ENCODE data around the gene ZNF469.

The ZNF469 gene

GRCh38 chr16:88366704-88367047 is 16.1 kb upstream of the ZNF469 start:
- Mint-ChIP-seq H3K4me3 (no peak overlapping the region), H3K4me1 (no peaks in the 10 kb centered on the region), H3K36me3 (peaks cover 3% of the 10 kb centered on the region), H3K9me3 (peaks cover 5% of the 10 kb centered on the region), H3K27ac (no peak overlapping the region), H3K27me3 (peaks cover 4% of the 10 kb centered on the region)

GRCh38 chr16:88367560-88367959 is 15.2 kb upstream of the ZNF469 start:
- Mint-ChIP-seq H3K27me3 (peaks cover 4% of the 10 kb centered on the region), H3K9me3 (peaks cover 2% of the 10 kb centered on the region), H3K4me1 (no peaks in the 10 kb centered on the region), H3K36me3 (peaks cover 3% of the 10 kb centered on the region), H3K4me3 (no peak overlapping the region), H3K27ac (no peak overlapping the region)

DNA sequence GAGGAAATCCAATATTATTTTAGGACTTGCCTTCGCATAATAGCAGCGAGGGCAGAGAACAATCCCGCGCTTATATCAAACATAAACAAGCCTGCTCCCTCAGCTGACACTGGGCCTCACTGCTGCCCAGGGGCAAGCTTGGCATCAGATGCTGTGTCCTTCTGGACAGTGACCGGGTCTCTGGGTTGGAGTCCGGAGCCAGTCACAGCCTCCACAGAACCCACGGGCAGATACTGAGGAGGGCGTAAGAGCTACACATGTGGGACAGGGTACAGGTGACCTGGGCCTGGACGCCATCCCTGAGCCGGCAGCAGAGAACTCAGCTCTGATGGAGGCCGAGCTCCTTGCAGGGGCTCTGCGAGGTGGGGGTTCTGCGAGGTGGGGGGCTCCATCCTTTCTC is 14.7 kb upstream of the ZNF469 start:
- peaks cover 3% of the 10 kb centered on the region for H3K36me3 Mint-ChIP-seq
- H3K4me3 Mint-ChIP-seq = no peak overlapping the region
- no peak overlapping the region for H3K27ac Mint-ChIP-seq
- H3K27me3 Mint-ChIP-seq = peaks cover 2% of the 10 kb centered on the region
- no peaks in the 10 kb centered on the region for H3K9me3 Mint-ChIP-seq
- H3K4me1 Mint-ChIP-seq = no peaks in the 10 kb centered on the region

DNA sequence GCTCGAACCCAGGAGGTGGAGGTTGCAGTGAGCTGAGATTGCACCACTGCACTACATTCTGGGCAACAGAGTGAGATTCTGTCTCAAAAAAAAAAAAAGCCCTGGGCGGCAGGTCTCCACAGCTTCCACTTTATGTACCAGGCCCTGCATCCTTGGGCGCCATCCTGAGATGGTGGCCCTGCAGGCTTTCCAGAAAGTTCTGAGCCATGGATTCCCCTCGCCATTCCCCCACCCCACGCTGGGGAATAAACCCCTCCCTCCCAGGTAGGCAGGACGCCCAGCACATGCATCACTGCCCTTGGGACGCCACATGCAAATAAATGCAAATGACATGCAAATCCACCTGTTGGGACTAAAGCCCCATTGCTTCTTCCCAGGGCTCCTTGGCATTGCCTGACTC is 13.8 kb upstream of the ZNF469 start:
- H3K9me3 Mint-ChIP-seq = no peaks in the 10 kb centered on the region
- no peaks in the 10 kb centered on the region for H3K4me1 Mint-ChIP-seq
- peaks cover under 1% of the 10 kb centered on the region for H3K27me3 Mint-ChIP-seq

GRCh38 chr16:88369447-88370008 is 13.2 kb upstream of the ZNF469 start:
- Mint-ChIP-seq H3K4me1 (no peaks in the 10 kb centered on the region), H3K27ac (no peak overlapping the region), H3K27me3 (peaks cover 2% of the 10 kb centered on the region), H3K9me3 (no peaks in the 10 kb centered on the region), H3K4me3 (no peak overlapping the region), H3K36me3 (no peaks in the 10 kb centered on the region)

More for the DNA sequence above, 13.8 kb upstream of the ZNF469 start:
- no peak overlapping the region for H3K4me3 Mint-ChIP-seq
- no peak overlapping the region for H3K27ac Mint-ChIP-seq
- no peaks in the 10 kb centered on the region for H3K36me3 Mint-ChIP-seq

- no peaks in the 10 kb centered on the region for H3K4me1 Mint-ChIP-seq
- H3K36me3 Mint-ChIP-seq = no peaks in the 10 kb centered on the region
- H3K4me3 Mint-ChIP-seq = no peak overlapping the region
- no peak overlapping the region for H3K27ac Mint-ChIP-seq
- peaks cover 2% of the 10 kb centered on the region for H3K27me3 Mint-ChIP-seq
- no peaks in the 10 kb centered on the region for H3K9me3 Mint-ChIP-seq
Observed at GRCh38 chr16:88370365-88370764, 12.4 kb upstream of the ZNF469 start.

DNA sequence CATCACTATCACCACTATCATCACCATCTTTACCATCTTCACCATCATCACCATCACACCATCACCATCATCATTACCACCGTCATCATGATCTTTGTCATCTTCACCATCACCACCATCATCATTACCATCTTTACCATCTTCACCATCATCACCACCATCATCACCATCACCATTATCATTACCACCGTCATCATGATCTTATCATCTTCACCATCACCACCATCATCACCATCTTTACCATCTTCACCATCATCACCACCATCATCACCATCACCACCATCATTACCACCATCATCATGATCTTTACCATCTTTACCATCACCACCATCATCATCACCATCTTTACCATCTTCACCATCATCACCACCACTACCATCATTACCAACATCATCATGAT is 10.2 kb upstream of the ZNF469 start:
- Mint-ChIP-seq H3K27ac (no peak overlapping the region), H3K4me1 (no peaks in the 10 kb centered on the region), H3K36me3 (no peaks in the 10 kb centered on the region), H3K4me3 (no peak overlapping the region), H3K27me3 (peaks cover 2% of the 10 kb centered on the region), H3K9me3 (no peaks in the 10 kb centered on the region)

- Mint-ChIP-seq H3K27ac (no peak overlapping the region), H3K9me3 (no peaks in the 10 kb centered on the region), H3K27me3 (peaks cover 2% of the 10 kb centered on the region), H3K36me3 (no peaks in the 10 kb centered on the region), H3K4me1 (no peaks in the 10 kb centered on the region), H3K4me3 (no peak overlapping the region)
Observed at GRCh38 chr16:88373211-88373610, 9.5 kb upstream of the ZNF469 start.

- no peak overlapping the region for H3K27ac Mint-ChIP-seq
- H3K4me1 Mint-ChIP-seq = no peaks in the 10 kb centered on the region
- H3K36me3 Mint-ChIP-seq = no peaks in the 10 kb centered on the region
- H3K9me3 Mint-ChIP-seq = no peaks in the 10 kb centered on the region
- H3K4me3 Mint-ChIP-seq = no peak overlapping the region
- peaks cover 2% of the 10 kb centered on the region for H3K27me3 Mint-ChIP-seq
Observed at GRCh38 chr16:88373927-88374492, 8.7 kb upstream of the ZNF469 start.

- no peaks in the 10 kb centered on the region for H3K9me3 Mint-ChIP-seq
- H3K4me1 Mint-ChIP-seq = no peaks in the 10 kb centered on the region
- no peak overlapping the region for H3K27ac Mint-ChIP-seq
- H3K27me3 Mint-ChIP-seq = peaks cover 2% of the 10 kb centered on the region
- H3K4me3 Mint-ChIP-seq = no peak overlapping the region
- H3K36me3 Mint-ChIP-seq = no peaks in the 10 kb centered on the region
Observed at GRCh38 chr16:88374736-88375135, 8.0 kb upstream of the ZNF469 start.

- Mint-ChIP-seq H3K4me1 (no peaks in the 10 kb centered on the region), H3K27ac (no peak overlapping the region), H3K36me3 (no peaks in the 10 kb centered on the region), H3K4me3 (no peak overlapping the region), H3K27me3 (peaks cover 2% of the 10 kb centered on the region), H3K9me3 (no peaks in the 10 kb centered on the region)
Observed at GRCh38 chr16:88375236-88375975, 7.4 kb upstream of the ZNF469 start.

GRCh38 chr16:88375996-88376834 is 6.5 kb upstream of the ZNF469 start:
- H3K27me3 Mint-ChIP-seq = peaks cover 2% of the 10 kb centered on the region
- no peaks in the 10 kb centered on the region for H3K36me3 Mint-ChIP-seq
- no peaks in the 10 kb centered on the region for H3K9me3 Mint-ChIP-seq
- no peak overlapping the region for H3K27ac Mint-ChIP-seq
- no peak overlapping the region for H3K4me3 Mint-ChIP-seq
- no peaks in the 10 kb centered on the region for H3K4me1 Mint-ChIP-seq

DNA sequence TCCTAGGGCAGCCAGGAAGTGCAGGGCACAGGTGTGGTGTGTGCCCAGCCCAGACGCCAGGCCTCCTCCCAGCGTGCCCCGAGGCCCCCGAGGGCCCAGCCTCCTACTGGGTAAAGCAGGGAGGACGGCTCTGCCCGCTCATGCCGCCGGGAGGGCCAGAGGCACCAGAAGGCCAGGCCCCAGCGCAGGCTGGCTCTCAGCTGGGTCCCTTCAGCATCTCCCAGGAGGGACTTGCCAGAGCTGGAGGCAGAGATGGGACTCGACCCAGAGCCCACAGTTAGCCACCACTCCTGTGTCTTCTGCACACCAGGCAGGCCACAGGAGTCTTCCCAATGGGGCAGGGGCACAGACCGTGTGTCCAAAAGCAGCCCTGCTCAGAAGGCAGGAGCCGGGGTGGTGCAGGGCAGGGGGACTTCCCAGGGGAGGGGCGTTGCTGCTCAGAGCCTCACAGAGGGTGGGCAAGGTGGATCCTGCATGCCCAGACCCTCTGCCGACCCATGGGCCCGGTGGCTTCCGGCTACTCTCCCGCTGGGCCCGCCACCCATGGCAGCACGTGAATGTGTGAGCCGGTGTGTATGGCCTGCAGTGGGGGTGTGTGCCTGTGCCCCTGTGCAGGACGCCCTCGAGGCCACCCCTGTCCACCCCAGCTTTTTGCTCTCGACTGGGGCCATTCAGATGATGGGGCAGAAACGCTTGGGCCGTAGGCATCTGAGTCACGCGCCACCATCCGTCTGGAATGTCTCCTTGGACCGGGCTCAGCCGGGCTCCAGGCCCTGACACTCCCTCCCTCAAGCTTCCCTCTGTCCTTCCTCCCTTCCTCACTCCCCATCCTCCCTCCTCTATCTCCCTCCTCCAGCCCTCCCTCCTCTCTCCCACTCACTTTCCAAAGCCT is 5.7 kb upstream of the ZNF469 start:
- no peaks in the 10 kb centered on the region for H3K36me3 Mint-ChIP-seq
- peaks cover 2% of the 10 kb centered on the region for H3K27me3 Mint-ChIP-seq
- no peaks in the 10 kb centered on the region for H3K9me3 Mint-ChIP-seq
- no peaks in the 10 kb centered on the region for H3K4me1 Mint-ChIP-seq
- H3K27ac Mint-ChIP-seq = no peak overlapping the region
- no peak overlapping the region for H3K4me3 Mint-ChIP-seq

GRCh38 chr16:88377961-88378360 is 4.8 kb upstream of the ZNF469 start:
- Mint-ChIP-seq H3K4me3 (no peak overlapping the region), H3K27ac (no peak overlapping the region), H3K36me3 (no peaks in the 10 kb centered on the region), H3K4me1 (no peaks in the 10 kb centered on the region), H3K9me3 (no peaks in the 10 kb centered on the region), H3K27me3 (peaks cover 7% of the 10 kb centered on the region)

DNA sequence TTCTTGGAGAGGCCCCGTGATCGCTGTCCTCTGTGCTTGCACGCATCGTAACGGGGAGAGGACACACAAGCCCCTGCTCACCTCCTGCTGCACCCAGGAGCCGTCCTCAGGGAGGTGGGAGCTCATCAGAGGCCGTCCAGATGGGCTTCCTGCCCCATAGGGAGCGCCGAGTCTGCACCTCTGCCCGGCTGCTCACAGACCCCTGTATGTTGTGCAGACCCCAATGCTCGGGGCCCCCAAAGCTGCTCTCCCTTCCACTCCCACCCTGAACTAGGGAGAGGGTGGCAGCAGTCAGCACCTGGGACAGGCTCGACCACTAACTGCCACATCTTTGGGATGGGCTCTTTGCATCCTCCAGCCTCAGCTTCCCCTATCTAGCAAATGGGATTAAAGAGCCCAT is 4.4 kb upstream of the ZNF469 start:
- no peak overlapping the region for H3K27ac Mint-ChIP-seq
- no peaks in the 10 kb centered on the region for H3K4me1 Mint-ChIP-seq
- peaks cover 7% of the 10 kb centered on the region for H3K27me3 Mint-ChIP-seq
- no peaks in the 10 kb centered on the region for H3K36me3 Mint-ChIP-seq
- no peak overlapping the region for H3K4me3 Mint-ChIP-seq
- H3K9me3 Mint-ChIP-seq = no peaks in the 10 kb centered on the region
